ENCODE data around the gene USH2A. TPM values are rescaled to one million over a fixed set of nuclear protein-coding genes. Genes with fewer than 3 reads are reported as not detected.

Gene USH2A
- total RNA-seq, 4 donors from 2014 or later = 0.14 TPM; not detected in 3

- intact Hi-C loops (cut with DNase I; ENCODE audit: low total_unique reads) = no loop called here
- Histone ChIP-seq H3K4me1 (no peaks in the 10 kb centered on the region), H3K9me3 (no peaks in the 10 kb centered on the region), H3K36me3 (no peaks in the 10 kb centered on the region), H3K27me3 (no peaks in the 10 kb centered on the region), H3K4me3 (no peak overlapping the region), H3K27ac (no peak overlapping the region)
- no peak for TF ChIP-seq POLR2A (IDR thresholded peaks at IDR 0.05)
- no peak for TF ChIP-seq CTCF (IDR thresholded peaks at IDR 0.05)
- no peak for DNase-seq
Measured at GRCh38 chr1:215730600-215730999, 692.6 kb downstream of the USH2A start.

- H3K4me1 ChIP-seq = no peaks in the 10 kb centered on the region
- TF ChIP-seq CTCF (IDR thresholded peaks at IDR 0.05) = no peak
- no peak for TF ChIP-seq POLR2A (IDR thresholded peaks at IDR 0.05)
- DNase-seq = no peak
- no peak overlapping the region for H3K4me3 ChIP-seq
- H3K27ac ChIP-seq = no peak overlapping the region
- intact Hi-C loops (cut with DNase I; ENCODE audit: low total_unique reads) = no loop called here
- no peaks in the 10 kb centered on the region for H3K36me3 ChIP-seq
- no peaks in the 10 kb centered on the region for H3K9me3 ChIP-seq
- H3K27me3 ChIP-seq = no peaks in the 10 kb centered on the region
Measured at GRCh38 chr1:215728169-215728568, 695.1 kb downstream of the USH2A start.

- H3K4me1 ChIP-seq = no peaks in the 10 kb centered on the region
- intact Hi-C loops (cut with DNase I; ENCODE audit: low total_unique reads) = no loop called here
- no peaks in the 10 kb centered on the region for H3K27me3 ChIP-seq
Measured at GRCh38 chr1:215720126-215720525, 703.1 kb downstream of the USH2A start.

GRCh38 chr1:215719552-215719951, 703.7 kb downstream of the USH2A start:
- no peaks in the 10 kb centered on the region for H3K9me3 ChIP-seq
- intact Hi-C loops (cut with DNase I; ENCODE audit: low total_unique reads) = no loop called here
- DNase-seq = no peak
- no peak overlapping the region for H3K27ac ChIP-seq
- H3K27me3 ChIP-seq = no peaks in the 10 kb centered on the region
- H3K36me3 ChIP-seq = no peaks in the 10 kb centered on the region
- no peaks in the 10 kb centered on the region for H3K4me1 ChIP-seq
- H3K4me3 ChIP-seq = no peak overlapping the region
- TF ChIP-seq POLR2A (IDR thresholded peaks at IDR 0.05) (no peak), CTCF (IDR thresholded peaks at IDR 0.05) (no peak)

More at GRCh38 chr1:215720126-215720525, 703.1 kb downstream of the USH2A start:
- no peaks in the 10 kb centered on the region for H3K36me3 ChIP-seq
- no peak for DNase-seq
- no peaks in the 10 kb centered on the region for H3K9me3 ChIP-seq
- H3K4me3 ChIP-seq = no peak overlapping the region
- H3K27ac ChIP-seq = no peak overlapping the region
- no peak for TF ChIP-seq CTCF (IDR thresholded peaks at IDR 0.05)
- no peak for TF ChIP-seq POLR2A (IDR thresholded peaks at IDR 0.05)

GRCh38 chr1:215718575-215719287, 704.5 kb downstream of the USH2A start:
- H3K4me3 ChIP-seq = no peak overlapping the region
- H3K9me3 ChIP-seq = no peaks in the 10 kb centered on the region
- H3K27me3 ChIP-seq = no peaks in the 10 kb centered on the region
- intact Hi-C loops (cut with DNase I; ENCODE audit: low total_unique reads) = no loop called here
- TF ChIP-seq POLR2A (IDR thresholded peaks at IDR 0.05) (no peak), CTCF (IDR thresholded peaks at IDR 0.05) (no peak)
- no peak overlapping the region for H3K27ac ChIP-seq
- H3K36me3 ChIP-seq = no peaks in the 10 kb centered on the region
- DNase-seq = no peak
- H3K4me1 ChIP-seq = no peaks in the 10 kb centered on the region
